Lung (tissue), 12 donors: Measurements from ENCODE around the gene MBP. TPM values are rescaled to one million over a fixed set of nuclear protein-coding genes. Genes with fewer than 3 reads are reported as not detected.
A peak's percentile ranks its signal among the peaks of the same experiment; 100 is the strongest.

Source experiments
- ATAC-seq: fragments of 200-7000 bp; cut with Tn5 transposase; one replicate; pipeline ENCODE4 v1.9.1; 2020; ENCODE audit warnings: moderate number of reproducible peaks; ENCODE audit not compliant: insufficient read depth, low FRiP score
- DNase-seq, 3 donors: peaks; one replicate each; pipeline ENCODE4 v3.0.0-alpha.2; 2013 to 2017
- H3K27ac ChIP-seq, 2 donors: one replicate each; pipeline ENCODE4 v1.5.1; 2013; ENCODE audit warnings: mild to moderate bottlenecking in 2 of 2, moderate library complexity in 2 of 2, control low read depth in 1 of 2, inconsistent platforms in 1 of 2, low read depth in 1 of 2, low read length in 1 of 2
- H3K27me3 ChIP-seq, 3 donors: one replicate each; pipeline ENCODE4 v1.5.1; 2013; ENCODE audit warnings: low read length in 2 of 3; ENCODE audit not compliant: control insufficient read depth in 3 of 3, insufficient read depth in 3 of 3
- H3K36me3 ChIP-seq, 4 donors: one replicate each; pipeline ENCODE4 v1.5.1; 2013; ENCODE audit warnings: low read length in 4 of 4, mild to moderate bottlenecking in 1 of 4, moderate library complexity in 1 of 4; ENCODE audit not compliant: control insufficient read depth in 4 of 4, insufficient read depth in 4 of 4
- H3K4me1 ChIP-seq, 5 donors: one replicate each; pipeline ENCODE4 v1.5.1; 2013; ENCODE audit warnings: low read length in 5 of 5, mild to moderate bottlenecking in 2 of 5, moderate library complexity in 1 of 5; ENCODE audit not compliant: control insufficient read depth in 5 of 5, insufficient read depth in 5 of 5
- H3K4me3 ChIP-seq: one replicate; pipeline ENCODE4 v1.5.1; 2013; ENCODE audit warnings: mild to moderate bottlenecking, control low read depth, moderate library complexity
- H3K9ac ChIP-seq, 2 donors: one replicate each; pipeline ENCODE4 v1.5.1; 2013; ENCODE audit warnings: low read length in 2 of 2, control low read depth in 1 of 2; ENCODE audit not compliant: insufficient read depth in 1 of 2
- H3K9me3 ChIP-seq, 4 donors: one replicate each; pipeline ENCODE4 v1.5.1; 2013; ENCODE audit warnings: low read length in 3 of 4, mild to moderate bottlenecking in 1 of 4, moderate library complexity in 1 of 4; ENCODE audit not compliant: control insufficient read depth in 4 of 4, insufficient read depth in 3 of 4
- CTCF ChIP-seq: IDR thresholded peaks from 2 replicates; pipeline ENCODE4 v1.5.1; 2012; ENCODE audit warnings: mild to moderate bottlenecking; ENCODE audit errors: control extremely low read depth, extremely low read depth
- whole genome bisulfite sequencing, 2 donors: extraction: QIAGEN DNeasy Blood & Tissue Kit; methylation state at CpG; one replicate each; pipeline ENCODE4 v1.1.7; 2013; 5-methylcytosine and 5-hydroxymethylcytosine counted together
- polyA plus RNA-seq, 2 donors: library from polyadenylated mRNA; stranded (reverse); fragments of 200-250 nt; gene quantifications; one replicate each; pipeline ENCODE4 v1.2.1, GENCODE V29; 2013
- total RNA-seq, 2 donors: library from RNA; depleted of rRNA in 1 of 2; stranded (reverse); fragments of >200 nt in 1 of 2; gene quantifications; one replicate each; pipeline ENCODE4 v1.2.1, GENCODE V29; 2014 to 2021
- donor health status: control.
- donor health status: control.
- donor health status: Bipolar disorder and iron deficiency.
- donor health status: healthy.
- donor health status: DM: yes; HTN: yes; CAD: no.

The MBP gene
- total and polyA plus RNA-seq, 4 donors = 15.6 to 64.1 (median 30.9) TPM

- Histone ChIP-seq H3K27ac (peak overlapping the region in 1 of 2 donors; percentile 78), H3K4me1 (peaks cover 0 to 25% (median 0%) of the 10 kb centered on the region in 5 donors), H3K9me3 (no peaks in the 10 kb centered on the region), H3K9ac (no peak overlapping the region), H3K4me3 (no peak overlapping the region), H3K27me3 (no peaks in the 10 kb centered on the region), H3K36me3 (peaks cover 0 to 9% (median 0%) of the 10 kb centered on the region in 4 donors)
- WGBS, 2 donors = 97 to 98% methylated on average over 9 of the region's 9 CpGs
- ATAC-seq (no peak), DNase-seq (no peak)
- no peak for TF ChIP-seq CTCF
Observed at GRCh38 chr18:77066101-77066500, 66.5 kb downstream of the MBP start.

- ATAC-seq (peak; percentile 53), DNase-seq (no peak)
- H3K4me3 ChIP-seq = no peak overlapping the region
- WGBS, 2 donors = 24 to 54% methylated on average over 13 of the region's 13 CpGs
- no peak overlapping the region for H3K9ac ChIP-seq
- peaks cover 0 to 5% (median 0%) of the 10 kb centered on the region in 4 donors for H3K36me3 ChIP-seq
- no peaks in the 10 kb centered on the region for H3K27me3 ChIP-seq
- H3K27ac ChIP-seq = peak overlapping the region in 1 of 2 donors; percentile 82
- no peak for TF ChIP-seq CTCF
- no peaks in the 10 kb centered on the region for H3K9me3 ChIP-seq
- peaks cover 0 to 22% (median 0%) of the 10 kb centered on the region in 5 donors for H3K4me1 ChIP-seq
Observed at GRCh38 chr18:77065221-77065981, 67.2 kb downstream of the MBP start.

- 52 to 63% methylated on average over 7 of the region's 7 CpGs for WGBS, 2 donors
- peaks cover 0 to 5% (median 0%) of the 10 kb centered on the region in 4 donors for H3K36me3 ChIP-seq
- no peaks in the 10 kb centered on the region for H3K27me3 ChIP-seq
- H3K4me1 ChIP-seq = peaks cover 0 to 15% (median 0%) of the 10 kb centered on the region in 5 donors
- H3K4me3 ChIP-seq = no peak overlapping the region
- ATAC-seq = no peak
- no peak for TF ChIP-seq CTCF
- no peaks in the 10 kb centered on the region for H3K9me3 ChIP-seq
- no peak for DNase-seq
- H3K9ac ChIP-seq = no peak overlapping the region
- H3K27ac ChIP-seq = peak overlapping the region in 1 of 2 donors; percentile 74
Observed at GRCh38 chr18:77063260-77063659, 69.3 kb downstream of the MBP start.
